Measurements from ENCODE around the gene SEZ6L.

DNA sequence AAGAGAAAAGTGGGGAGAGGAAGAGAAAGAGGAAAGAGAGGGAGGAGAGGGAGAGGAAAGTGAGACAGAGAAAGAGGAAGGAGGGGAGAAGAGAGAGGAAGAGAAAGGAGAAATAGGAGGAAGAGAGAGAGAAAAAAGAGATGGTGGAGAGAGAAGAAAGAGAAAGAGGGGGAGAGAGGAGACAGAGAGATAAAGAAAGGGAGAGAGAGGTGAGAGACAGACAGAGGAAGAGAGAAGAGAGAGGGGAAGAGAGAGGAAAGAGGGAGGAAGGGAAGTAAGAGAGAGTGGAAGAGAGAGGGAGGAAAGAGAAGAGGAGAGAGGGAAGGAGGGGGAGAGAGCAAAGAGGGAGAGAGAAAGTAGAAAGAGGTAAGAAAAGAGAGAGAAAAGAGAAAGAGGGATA is 9.4 kb upstream of the SEZ6L start:
- TF ChIP-seq EZH2 (IDR thresholded peaks at IDR 0.05) (no peak), POLR2AphosphoS5 (IDR thresholded peaks at IDR 0.05; ENCODE audit: borderline replicate concordance, low read depth, low read length) (no peak)
